GM12872 (cell line): ENCODE results near the gene BTBD2.

ENCODE experiments used
- TF ChIP-seq, protein P1 (sequence below): IDR thresholded peaks from 3 replicates; pipeline ENCODE4 v1.5.1; 2011; ENCODE audit warnings: low read depth, mild to moderate bottlenecking, low read length, moderate library complexity; ENCODE audit not compliant: insufficient read depth

Gene BTBD2

DNA sequence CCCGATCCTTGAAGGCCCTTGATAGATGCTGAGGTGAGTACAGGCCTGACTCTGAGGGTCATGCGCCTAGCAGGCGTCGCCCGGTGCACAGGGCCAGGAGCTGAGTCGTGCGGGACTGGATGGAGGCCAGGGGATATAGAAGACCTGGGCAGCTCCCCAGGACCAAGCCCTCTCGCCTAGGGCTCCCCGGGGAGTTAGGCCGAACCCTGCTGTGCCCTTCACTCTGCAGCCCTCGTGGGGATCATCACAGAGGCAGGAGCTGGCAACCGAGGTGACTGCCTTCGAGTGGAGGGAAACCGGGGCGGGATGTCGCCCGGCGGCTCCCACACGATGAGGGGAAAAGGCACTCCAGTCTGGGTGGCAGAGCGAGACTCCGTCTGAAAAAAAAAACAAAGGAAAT lies 62.9 kb downstream of the BTBD2 start:
- TF ChIP-seq, protein P1, sequence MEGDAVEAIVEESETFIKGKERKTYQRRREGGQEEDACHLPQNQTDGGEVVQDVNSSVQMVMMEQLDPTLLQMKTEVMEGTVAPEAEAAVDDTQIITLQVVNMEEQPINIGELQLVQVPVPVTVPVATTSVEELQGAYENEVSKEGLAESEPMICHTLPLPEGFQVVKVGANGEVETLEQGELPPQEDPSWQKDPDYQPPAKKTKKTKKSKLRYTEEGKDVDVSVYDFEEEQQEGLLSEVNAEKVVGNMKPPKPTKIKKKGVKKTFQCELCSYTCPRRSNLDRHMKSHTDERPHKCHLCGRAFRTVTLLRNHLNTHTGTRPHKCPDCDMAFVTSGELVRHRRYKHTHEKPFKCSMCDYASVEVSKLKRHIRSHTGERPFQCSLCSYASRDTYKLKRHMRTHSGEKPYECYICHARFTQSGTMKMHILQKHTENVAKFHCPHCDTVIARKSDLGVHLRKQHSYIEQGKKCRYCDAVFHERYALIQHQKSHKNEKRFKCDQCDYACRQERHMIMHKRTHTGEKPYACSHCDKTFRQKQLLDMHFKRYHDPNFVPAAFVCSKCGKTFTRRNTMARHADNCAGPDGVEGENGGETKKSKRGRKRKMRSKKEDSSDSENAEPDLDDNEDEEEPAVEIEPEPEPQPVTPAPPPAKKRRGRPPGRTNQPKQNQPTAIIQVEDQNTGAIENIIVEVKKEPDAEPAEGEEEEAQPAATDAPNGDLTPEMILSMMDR, result no peak

DNA sequence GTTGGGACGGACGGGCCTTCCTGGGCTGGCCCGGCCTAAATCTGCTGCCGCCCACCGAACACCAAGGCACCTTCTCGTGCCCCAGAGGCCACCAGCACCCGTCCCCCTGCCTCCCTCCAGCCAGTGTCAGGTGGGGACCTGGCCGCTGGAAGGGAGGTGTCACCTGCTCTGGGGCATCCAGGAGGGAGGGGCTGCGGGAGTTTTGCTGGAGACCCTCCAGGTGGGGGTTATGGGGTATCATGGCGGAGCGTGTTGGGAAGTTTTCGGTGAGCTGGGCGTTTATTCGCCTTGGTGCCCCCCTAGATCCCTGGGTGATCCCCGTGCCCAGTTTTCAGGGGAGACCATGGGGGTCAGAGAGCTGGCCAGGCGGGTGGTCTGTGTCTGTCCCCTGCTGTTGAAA lies 64.9 kb downstream of the BTBD2 start:
- TF ChIP-seq, protein P1, result no peak

DNA sequence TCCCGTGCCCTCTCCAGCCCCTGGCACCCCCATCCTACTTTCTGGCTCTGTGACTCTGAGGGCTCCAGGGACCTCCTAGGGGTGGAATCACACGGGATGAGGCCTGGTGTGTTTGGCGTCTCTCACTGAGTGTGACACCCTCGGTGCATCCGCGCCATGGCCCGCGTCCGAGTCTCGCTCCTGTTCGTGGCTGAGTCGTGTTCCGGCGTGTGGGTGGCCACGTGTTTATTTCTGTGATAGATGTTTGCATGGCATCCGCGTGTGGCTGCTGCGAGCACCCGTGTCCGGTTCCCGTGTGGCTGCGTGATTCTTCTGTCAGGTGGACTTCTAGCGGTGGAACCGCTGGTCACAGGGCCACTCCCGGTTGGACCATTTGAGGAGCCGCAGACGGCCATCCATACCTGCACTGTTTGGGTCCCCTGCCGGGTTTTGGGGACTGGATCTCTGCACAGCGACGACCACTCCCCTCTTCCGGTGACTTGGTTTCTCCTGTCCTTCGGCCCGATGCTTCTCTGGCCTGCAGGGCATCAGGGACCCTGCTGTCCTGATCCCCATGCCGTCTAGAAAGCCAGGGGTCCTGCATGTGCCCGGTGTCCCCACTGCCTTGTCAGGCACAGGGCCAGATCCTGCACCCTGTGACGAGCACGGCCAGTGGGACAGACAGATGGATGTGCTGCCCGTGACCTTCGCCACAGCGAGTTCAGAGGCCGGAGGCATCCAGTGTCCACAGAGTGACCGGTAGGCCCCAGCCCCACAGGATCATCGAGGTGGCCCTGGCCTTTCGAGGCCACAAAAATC lies 66.0 kb downstream of the BTBD2 start:
- TF ChIP-seq, protein P1, result no peak

DNA sequence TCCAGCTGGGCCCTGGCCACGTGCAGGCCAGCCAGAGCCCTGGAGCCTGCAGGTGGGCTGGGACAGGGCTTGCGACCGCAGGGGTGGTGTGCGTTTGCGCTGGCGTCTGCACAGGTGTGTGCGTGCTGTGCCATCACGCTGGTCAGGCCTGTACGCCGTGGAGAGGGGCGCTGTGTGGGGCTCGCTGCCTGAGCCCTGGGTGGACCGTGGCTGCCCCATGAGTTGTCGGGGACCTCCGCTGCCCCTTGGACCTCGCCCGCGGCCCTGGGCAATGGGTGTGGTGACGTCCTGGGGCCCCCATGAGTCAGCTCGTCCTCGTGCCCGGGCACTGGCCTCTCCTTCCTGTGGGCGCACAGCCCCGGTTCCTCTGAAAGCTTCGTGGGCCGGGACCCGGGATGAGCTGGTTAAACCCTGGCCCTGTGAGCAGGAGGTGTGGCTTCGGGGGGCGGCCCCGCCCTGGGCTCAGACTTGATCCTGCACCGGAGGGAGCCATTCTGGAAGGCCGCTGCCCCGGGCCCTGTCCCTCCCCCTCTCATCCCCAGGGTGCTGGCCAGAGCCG lies 67.8 kb downstream of the BTBD2 start:
- TF ChIP-seq, protein P1, result no peak

DNA sequence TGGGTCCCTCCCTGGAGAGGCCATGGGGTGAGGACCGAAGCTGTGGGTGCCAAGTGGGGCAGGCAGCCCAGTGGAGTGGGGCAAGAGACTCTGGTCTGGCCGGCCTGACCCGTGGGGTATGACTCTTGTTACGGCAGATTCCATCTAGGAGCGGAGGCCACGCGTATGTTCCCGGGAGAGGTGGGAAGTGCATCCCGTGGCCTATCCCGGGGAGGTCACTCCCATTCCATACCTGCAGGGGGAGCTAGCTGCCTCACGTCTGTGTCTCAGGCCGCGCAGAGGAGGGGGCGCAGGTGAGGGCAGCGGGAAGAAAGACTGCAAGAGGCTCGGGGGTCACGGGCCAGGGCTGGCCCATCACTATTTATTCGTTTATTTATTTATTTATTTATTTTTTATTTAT lies 69.6 kb downstream of the BTBD2 start:
- TF ChIP-seq, protein P1, result peak; percentile 58

DNA sequence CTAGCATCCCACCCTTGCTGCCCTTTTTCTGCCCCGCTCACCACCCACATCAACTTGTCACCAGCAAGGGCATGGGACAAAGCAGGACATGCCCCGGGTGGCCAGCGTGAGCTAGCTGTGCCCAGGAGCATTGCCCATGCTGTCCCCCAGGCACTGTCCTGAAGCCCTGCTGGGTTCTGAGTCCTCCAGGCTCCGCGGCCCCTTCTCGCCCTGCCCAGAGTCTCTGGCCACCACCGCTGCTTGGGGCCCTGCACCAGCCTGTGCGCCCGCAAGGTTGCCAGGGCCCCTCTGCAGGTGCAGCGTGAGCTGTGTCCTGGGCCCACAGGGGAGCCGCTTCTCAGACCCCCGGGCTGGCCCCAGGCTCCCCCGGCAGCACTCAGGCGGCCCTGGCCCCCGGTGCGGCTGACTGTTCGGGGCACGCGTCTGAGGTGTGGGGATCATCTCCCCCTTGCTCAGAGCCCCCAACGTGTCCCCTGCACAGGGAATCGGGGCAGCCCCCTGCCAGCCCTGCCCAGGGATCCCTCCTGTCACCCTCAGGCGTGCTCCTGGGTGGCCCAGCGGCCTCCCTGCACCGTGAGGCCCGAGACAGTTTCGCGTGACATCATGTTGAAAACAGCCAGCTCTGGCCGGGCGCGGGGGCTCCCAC lies 70.5 kb downstream of the BTBD2 start:
- TF ChIP-seq, protein P1, result no peak

DNA sequence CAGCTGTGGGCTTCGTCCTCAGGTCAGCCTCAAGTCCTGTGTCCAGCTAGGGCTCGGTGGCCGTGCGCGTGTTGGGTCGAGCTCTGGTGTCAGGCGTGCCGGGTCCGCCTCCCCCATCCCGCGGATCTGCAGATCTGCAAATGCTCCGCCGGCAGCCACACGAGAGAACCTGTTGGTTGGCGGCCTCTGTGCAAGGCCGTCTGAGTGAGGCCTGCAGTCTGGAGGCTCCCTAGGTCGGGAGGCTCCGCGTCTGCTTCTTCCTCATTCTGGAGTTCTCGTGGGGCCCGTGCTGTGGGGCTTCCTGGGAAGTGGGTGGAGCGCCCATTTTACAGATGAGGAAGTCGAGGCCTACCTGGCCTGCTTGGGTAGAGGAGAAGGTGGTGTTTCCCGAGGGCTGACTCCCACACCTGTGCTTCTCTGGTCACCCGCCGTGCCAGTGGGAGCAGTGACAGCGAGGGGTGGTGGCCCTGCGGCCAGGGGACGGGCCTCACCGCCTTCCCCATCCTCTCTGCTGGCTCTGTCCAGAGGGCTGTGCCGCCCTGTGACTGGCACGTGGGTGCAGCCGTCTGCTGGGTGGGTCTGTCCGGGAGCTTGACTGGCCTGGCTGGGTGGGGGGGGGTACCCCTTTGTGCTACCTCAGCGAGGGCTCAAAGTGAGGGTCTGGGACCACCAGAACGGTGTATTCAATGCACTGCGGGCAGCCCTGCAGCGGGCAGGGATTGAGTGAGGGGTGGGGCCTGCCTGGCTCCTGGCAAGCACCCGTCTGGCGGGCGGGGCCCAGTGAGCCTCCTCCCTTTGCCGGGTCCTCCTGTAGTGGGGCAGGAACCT lies 71.2 kb downstream of the BTBD2 start:
- TF ChIP-seq, protein P1, result no peak
